HG02938 (cell line): ENCODE data around the gene MTREX.

Source experiments
- ATAC-seq: cut with Tn5 transposase; IDR thresholded peaks from one replicate; pipeline ENCODE4 v1.9.1; 2021; ENCODE audit warnings: mild to moderate bottlenecking, moderate library complexity; ENCODE audit not compliant: unreplicated experiment

MTREX gene

GRCh38 chr5:55372130-55372925 lies 64.5 kb downstream of the MTREX start:
- no peak for ATAC-seq

- no peak for ATAC-seq
These were observed 70.0 kb downstream of the MTREX start for GRCh38 chr5:55377810-55378209.

- ATAC-seq: no peak
These were observed 75.5 kb downstream of the MTREX start for GRCh38 chr5:55383254-55383653.

GRCh38 chr5:55384072-55384471 lies 76.3 kb downstream of the MTREX start:
- ATAC-seq: no peak

GRCh38 chr5:55385227-55385626 lies 77.4 kb downstream of the MTREX start:
- no peak for ATAC-seq

- no peak for ATAC-seq
These were observed 78.1 kb downstream of the MTREX start for GRCh38 chr5:55385846-55386245.

- no peak for ATAC-seq
These were observed 78.6 kb downstream of the MTREX start for GRCh38 chr5:55386356-55386755.

- no peak for ATAC-seq
These were observed 80.1 kb downstream of the MTREX start for GRCh38 chr5:55387865-55388264.

GRCh38 chr5:55391707-55392106 lies 83.9 kb downstream of the MTREX start:
- no peak for ATAC-seq

GRCh38 chr5:55392669-55393068 lies 84.9 kb downstream of the MTREX start:
- no peak for ATAC-seq

GRCh38 chr5:55393501-55394175 lies 85.8 kb downstream of the MTREX start:
- ATAC-seq: no peak

GRCh38 chr5:55402199-55402598 lies 94.4 kb downstream of the MTREX start:
- no peak for ATAC-seq

- ATAC-seq: no peak
These were observed 98.5 kb downstream of the MTREX start for GRCh38 chr5:55406292-55406691.

GRCh38 chr5:55407059-55407684 lies 99.4 kb downstream of the MTREX start:
- ATAC-seq: no peak

- no peak for ATAC-seq
These were observed 100.2 kb downstream of the MTREX start for GRCh38 chr5:55407984-55408383.

- ATAC-seq: no peak
These were observed 102.0 kb downstream of the MTREX start for GRCh38 chr5:55409775-55410174.

- no peak for ATAC-seq
These were observed 103.1 kb downstream of the MTREX start for GRCh38 chr5:55410845-55411244.

GRCh38 chr5:55411876-55412275 lies 104.1 kb downstream of the MTREX start:
- no peak for ATAC-seq

- ATAC-seq: no peak
These were observed 105.9 kb downstream of the MTREX start for GRCh38 chr5:55413644-55414043.

- no peak for ATAC-seq
These were observed 107.3 kb downstream of the MTREX start for GRCh38 chr5:55415071-55415470.

- ATAC-seq: no peak
These were observed 108.5 kb downstream of the MTREX start for GRCh38 chr5:55416306-55416705.
